ENCODE data around the gene CYP2C19.
"Not testable (repeated sequence)": the region's sequence is repeated elsewhere in the genome, so short reads cannot be mapped to it uniquely, and the experiment has no call there.

CYP2C19 gene

DNA sequence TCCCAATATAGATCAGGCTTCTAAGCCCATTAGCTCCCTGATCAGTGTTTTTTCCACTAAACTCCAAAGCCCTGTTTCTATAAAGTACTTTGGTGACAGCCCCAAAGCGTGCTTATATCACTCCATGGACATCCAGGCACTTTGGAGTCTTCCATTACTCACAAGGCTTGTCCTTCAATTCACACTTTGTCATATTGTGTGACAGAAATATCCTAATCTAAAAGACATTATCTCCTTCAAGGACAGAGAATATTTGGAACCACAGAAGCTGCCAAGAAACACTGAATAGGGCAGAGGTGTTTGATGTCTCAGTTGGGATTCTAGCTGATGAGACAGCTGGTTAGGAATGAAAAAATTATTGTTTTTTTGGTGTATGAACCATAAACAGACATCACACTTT is 18.4 kb downstream of the CYP2C19 start:
- no peak overlapping the region for H3K27ac ChIP-seq (ENCODE audit: poor library complexity, severe bottlenecking)
- H3K27me3 ChIP-seq (ENCODE audit: insufficient read depth, poor library complexity, severe bottlenecking) = no peaks in the 10 kb centered on the region
- ATAC-seq (ENCODE audit: low read depth) = no peak
- TF ChIP-seq, protein P1, sequence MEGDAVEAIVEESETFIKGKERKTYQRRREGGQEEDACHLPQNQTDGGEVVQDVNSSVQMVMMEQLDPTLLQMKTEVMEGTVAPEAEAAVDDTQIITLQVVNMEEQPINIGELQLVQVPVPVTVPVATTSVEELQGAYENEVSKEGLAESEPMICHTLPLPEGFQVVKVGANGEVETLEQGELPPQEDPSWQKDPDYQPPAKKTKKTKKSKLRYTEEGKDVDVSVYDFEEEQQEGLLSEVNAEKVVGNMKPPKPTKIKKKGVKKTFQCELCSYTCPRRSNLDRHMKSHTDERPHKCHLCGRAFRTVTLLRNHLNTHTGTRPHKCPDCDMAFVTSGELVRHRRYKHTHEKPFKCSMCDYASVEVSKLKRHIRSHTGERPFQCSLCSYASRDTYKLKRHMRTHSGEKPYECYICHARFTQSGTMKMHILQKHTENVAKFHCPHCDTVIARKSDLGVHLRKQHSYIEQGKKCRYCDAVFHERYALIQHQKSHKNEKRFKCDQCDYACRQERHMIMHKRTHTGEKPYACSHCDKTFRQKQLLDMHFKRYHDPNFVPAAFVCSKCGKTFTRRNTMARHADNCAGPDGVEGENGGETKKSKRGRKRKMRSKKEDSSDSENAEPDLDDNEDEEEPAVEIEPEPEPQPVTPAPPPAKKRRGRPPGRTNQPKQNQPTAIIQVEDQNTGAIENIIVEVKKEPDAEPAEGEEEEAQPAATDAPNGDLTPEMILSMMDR (IDR thresholded peaks at IDR 0.05; ENCODE audit: poor library complexity, severe bottlenecking) = no peak
- H3K9me3 ChIP-seq (ENCODE audit: severe bottlenecking) = no peaks in the 10 kb centered on the region
- DNase-seq (ENCODE audit: low spot score) = no peak
- H3K4me3 ChIP-seq (ENCODE audit: severe bottlenecking) = no peak overlapping the region
- no peaks in the 10 kb centered on the region for H3K36me3 ChIP-seq (ENCODE audit: low read depth)
- no peaks in the 10 kb centered on the region for H3K4me1 ChIP-seq (ENCODE audit: insufficient read depth, poor library complexity, severe bottlenecking)

DNA sequence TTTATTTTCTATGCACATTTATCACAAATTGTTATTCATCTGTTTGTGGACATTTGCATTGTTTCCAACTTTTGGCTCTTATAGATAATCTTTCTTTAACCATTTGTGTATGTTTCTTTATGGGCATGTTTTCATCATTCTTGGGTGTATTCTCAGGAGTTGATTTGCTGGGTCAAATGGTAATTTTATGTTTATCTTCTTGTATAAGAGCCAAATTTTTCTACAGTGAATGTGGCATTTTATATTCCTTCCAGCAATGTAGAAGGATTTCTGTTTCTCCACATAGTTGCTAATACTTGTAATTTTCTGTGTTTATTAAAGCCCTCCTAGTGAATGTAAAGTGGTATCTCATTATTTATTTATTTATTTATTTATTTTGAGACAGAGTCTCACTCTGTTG is 21.8 kb downstream of the CYP2C19 start:
- H3K36me3 ChIP-seq (ENCODE audit: low read depth) = no peaks in the 10 kb centered on the region
- no peak for ATAC-seq (ENCODE audit: low read depth)

DNA sequence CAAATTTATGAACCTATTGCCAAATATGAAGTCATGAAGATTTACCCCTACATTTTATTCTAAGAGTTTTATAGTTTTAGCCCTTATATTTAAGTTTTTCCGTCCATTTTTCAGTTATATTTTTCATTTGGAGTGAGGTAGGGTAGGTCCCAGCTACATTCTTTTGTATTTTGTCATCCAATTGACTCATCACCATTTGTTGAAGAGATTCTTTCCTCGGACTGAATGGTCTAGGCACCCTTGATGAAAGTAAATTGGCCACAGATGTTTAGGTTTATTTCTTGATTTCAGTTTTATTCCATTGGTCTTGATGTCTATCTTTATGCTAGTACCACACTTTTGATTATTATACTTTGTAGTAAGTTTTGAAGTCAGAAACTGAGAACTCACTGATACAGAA is 22.7 kb downstream of the CYP2C19 start:
- H3K27me3 ChIP-seq (ENCODE audit: insufficient read depth, poor library complexity, severe bottlenecking) = no peaks in the 10 kb centered on the region
- H3K9me3 ChIP-seq (ENCODE audit: severe bottlenecking) = no peaks in the 10 kb centered on the region
- no peak overlapping the region for H3K27ac ChIP-seq (ENCODE audit: poor library complexity, severe bottlenecking)
- TF ChIP-seq, protein P1 (IDR thresholded peaks at IDR 0.05; ENCODE audit: poor library complexity, severe bottlenecking) = no peak
- H3K36me3 ChIP-seq (ENCODE audit: low read depth) = no peaks in the 10 kb centered on the region
- ATAC-seq (ENCODE audit: low read depth) (no peak), DNase-seq (ENCODE audit: low spot score) (no peak)
- no peaks in the 10 kb centered on the region for H3K4me1 ChIP-seq (ENCODE audit: insufficient read depth, poor library complexity, severe bottlenecking)
- no peak overlapping the region for H3K4me3 ChIP-seq (ENCODE audit: severe bottlenecking)

More for the DNA sequence above, 21.8 kb downstream of the CYP2C19 start:
- Histone ChIP-seq H3K27me3 (ENCODE audit: insufficient read depth, poor library complexity, severe bottlenecking) (no peaks in the 10 kb centered on the region), H3K27ac (ENCODE audit: poor library complexity, severe bottlenecking) (no peak overlapping the region), H3K9me3 (ENCODE audit: severe bottlenecking) (no peaks in the 10 kb centered on the region), H3K4me3 (ENCODE audit: severe bottlenecking) (no peak overlapping the region), H3K4me1 (ENCODE audit: insufficient read depth, poor library complexity, severe bottlenecking) (no peaks in the 10 kb centered on the region)
- no peak for DNase-seq (ENCODE audit: low spot score)
- TF ChIP-seq, protein P1 (IDR thresholded peaks at IDR 0.05; ENCODE audit: poor library complexity, severe bottlenecking) = no peak

GRCh38 chr10:94800551-94800950 is 38.1 kb downstream of the CYP2C19 start:
- H3K27ac ChIP-seq (ENCODE audit: poor library complexity, severe bottlenecking); H3K4me3 ChIP-seq (ENCODE audit: severe bottlenecking); DNase-seq (ENCODE audit: low spot score); ATAC-seq (ENCODE audit: low read depth); H3K27me3 ChIP-seq (ENCODE audit: insufficient read depth, poor library complexity, severe bottlenecking); H3K36me3 ChIP-seq (ENCODE audit: low read depth); H3K4me1 ChIP-seq (ENCODE audit: insufficient read depth, poor library complexity, severe bottlenecking); H3K9me3 ChIP-seq (ENCODE audit: severe bottlenecking): not testable (repeated sequence)

- H3K27ac ChIP-seq (ENCODE audit: poor library complexity, severe bottlenecking) = no peak overlapping the region
- H3K4me3 ChIP-seq (ENCODE audit: severe bottlenecking) = no peak overlapping the region
- H3K27me3 ChIP-seq (ENCODE audit: insufficient read depth, poor library complexity, severe bottlenecking) = no peaks in the 10 kb centered on the region
- ATAC-seq (ENCODE audit: low read depth) (no peak), DNase-seq (ENCODE audit: low spot score) (no peak)
- H3K4me1 ChIP-seq (ENCODE audit: insufficient read depth, poor library complexity, severe bottlenecking) = no peaks in the 10 kb centered on the region
- H3K9me3 ChIP-seq (ENCODE audit: severe bottlenecking) = no peaks in the 10 kb centered on the region
- TF ChIP-seq, protein P1 (IDR thresholded peaks at IDR 0.05; ENCODE audit: poor library complexity, severe bottlenecking) = no peak
- no peaks in the 10 kb centered on the region for H3K36me3 ChIP-seq (ENCODE audit: low read depth)
Observed at GRCh38 chr10:94803307-94803706, 40.8 kb downstream of the CYP2C19 start.

DNA sequence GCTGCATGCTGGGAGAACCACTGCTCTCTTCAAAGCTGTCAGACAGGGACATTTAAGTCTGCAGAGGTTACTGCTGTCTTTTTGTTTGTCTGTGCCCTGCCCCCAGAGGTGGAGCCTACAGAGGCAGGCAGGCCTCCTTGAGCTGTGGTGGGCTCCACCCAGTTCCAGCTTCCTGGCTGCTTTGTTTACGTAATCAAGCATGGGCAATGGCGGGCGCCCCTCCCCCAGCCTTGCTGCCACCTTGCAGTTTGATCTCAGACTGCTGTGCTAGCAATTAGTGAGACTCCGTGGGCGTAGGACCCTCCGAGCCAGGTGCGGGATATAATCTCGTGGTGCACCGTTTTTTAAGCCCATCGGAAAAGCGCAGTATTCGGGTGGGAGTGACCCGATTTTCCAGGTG is 67.5 kb downstream of the CYP2C19 start:
- DNase-seq (ENCODE audit: low spot score); H3K27ac ChIP-seq (ENCODE audit: poor library complexity, severe bottlenecking); H3K4me3 ChIP-seq (ENCODE audit: severe bottlenecking); ATAC-seq (ENCODE audit: low read depth); H3K27me3 ChIP-seq (ENCODE audit: insufficient read depth, poor library complexity, severe bottlenecking); H3K4me1 ChIP-seq (ENCODE audit: insufficient read depth, poor library complexity, severe bottlenecking); H3K36me3 ChIP-seq (ENCODE audit: low read depth); H3K9me3 ChIP-seq (ENCODE audit: severe bottlenecking): not testable (repeated sequence)

Data from RWPE2 (cell line).